K562 (cell line): ENCODE data around the gene USP15. TPM values are rescaled to one million over a fixed set of nuclear protein-coding genes. Genes with fewer than 3 reads are reported as not detected.

ENCODE experiments used
- DDX20 ChIP-seq: fragments of 450-650 bp; IDR thresholded peaks from 2 replicates; pipeline ENCODE4 v1.6.1; 2016; ENCODE audit warnings: missing genetic modification characterization, low read depth, mild to moderate bottlenecking, missing compliant biosample characterization, moderate library complexity
- E2F1 ChIP-seq: sonication (generic); formaldehyde crosslinking; IDR thresholded peaks from 2 replicates; pipeline ENCODE4 v1.8.1; 2023; ENCODE audit warnings: mild to moderate bottlenecking, missing genetic modification reagents, moderate library complexity
- E2F3 ChIP-seq: fragments of 250-450 bp; sonication (Bioruptor Pico); IDR thresholded peaks from 2 replicates; pipeline ENCODE4 v1.4.0; 2020; ENCODE audit warnings: mild to moderate bottlenecking
- EP400 ChIP-seq: fragments of 450-650 bp; IDR thresholded peaks from 2 replicates; pipeline ENCODE4 v1.6.1; 2017; ENCODE audit warnings: antibody characterized with exemption, mild to moderate bottlenecking, moderate library complexity
- HDAC1 ChIP-seq, 2 experiments: fragments of 450-650 bp; IDR thresholded peaks; 2 replicates each; pipeline ENCODE4 v1.6.1; 2016 to 2017; ENCODE audit warnings: inconsistent platforms in 1 of 2, mild to moderate bottlenecking in 1 of 2, moderate library complexity in 1 of 2
- HIVEP1 ChIP-seq: fragments of 250-450 bp; sonication (Bioruptor Pico); IDR thresholded peaks from 2 replicates; pipeline ENCODE4 v1.4.0; 2020; ENCODE audit warnings: mild to moderate bottlenecking
- HNRNPK ChIP-seq: fragments of 200-400 bp; formaldehyde crosslinking; IDR thresholded peaks from one replicate; pipeline ENCODE4 v1.6.1; 2018; ENCODE audit warnings: mild to moderate bottlenecking, low read depth, low read length; ENCODE audit not compliant: poor library complexity, severe bottlenecking
- MIER1 ChIP-seq: fragments of 450-650 bp; IDR thresholded peaks from 2 replicates; pipeline ENCODE4 v1.6.1; 2016; ENCODE audit warnings: antibody characterized with exemption, mild to moderate bottlenecking, low read depth
- PHF21A ChIP-seq: fragments of 450-650 bp; IDR thresholded peaks from 2 replicates; pipeline ENCODE4 v1.6.1; 2017; ENCODE audit warnings: low read depth, borderline replicate concordance
- RAD21 ChIP-seq, 2 experiments: fragments of 250-450 bp in 1 of 2; fragments of 450-650 bp in 1 of 2; sonication (Bioruptor Pico) in 1 of 2; formaldehyde crosslinking in 1 of 2; IDR thresholded peaks in 1 of 2; conservative IDR thresholded peaks in 1 of 2; 2 replicates each; pipeline versions ENCODE4 v1.4.0 to v1.8.0; 2020 to 2022; ENCODE audit warnings: mild to moderate bottlenecking in 2 of 2, moderate library complexity in 1 of 2
- SIRT6 ChIP-seq: IDR thresholded peaks from one replicate; pipeline ENCODE4 v1.6.1; 2012; ENCODE audit warnings: low read depth, mild to moderate bottlenecking, control low read depth, inconsistent platforms, low read length, moderate library complexity
- SMARCA5 ChIP-seq: fragments of 450-650 bp; IDR thresholded peaks from 2 replicates; pipeline ENCODE4 v1.6.1; 2016
- SPI1 ChIP-seq: IDR thresholded peaks from 2 replicates; pipeline ENCODE4 v1.6.1; 2011; ENCODE audit warnings: low read depth, low read length, control low read depth, borderline replicate concordance
- SRF ChIP-seq, 2 experiments: fragments of 250-450, 450-650 bp in 1 of 2; sonication (Bioruptor Pico) in 1 of 2; sonication (generic) in 1 of 2; formaldehyde crosslinking; IDR thresholded peaks; 2 replicates each; pipeline versions ENCODE4 v1.5.0 to v1.5.1; 2020 to 2022; ENCODE audit warnings: mild to moderate bottlenecking in 1 of 2, missing genetic modification reagents in 1 of 2
- TAF7 ChIP-seq: fragments of 450-650 bp; IDR thresholded peaks from 2 replicates; pipeline ENCODE4 v1.6.1; 2016; ENCODE audit warnings: missing genetic modification characterization, missing compliant biosample characterization
- TCF3 ChIP-seq: sonication (generic); formaldehyde crosslinking; IDR thresholded peaks from 2 replicates; pipeline ENCODE4 v1.4.0; 2020; ENCODE audit warnings: mild to moderate bottlenecking, missing genetic modification reagents
- TEAD4 ChIP-seq, 2 experiments: sonication (generic) in 1 of 2; formaldehyde crosslinking in 1 of 2; IDR thresholded peaks; 2 replicates each; pipeline versions ENCODE4 v1.6.1 to v1.8.0; 2012 to 2022; ENCODE audit warnings: borderline replicate concordance in 1 of 2, inconsistent platforms in 1 of 2, low read length in 1 of 2, mild to moderate bottlenecking in 1 of 2, missing genetic modification reagents in 1 of 2
- TGIF2 ChIP-seq: sonication (generic); formaldehyde crosslinking; IDR thresholded peaks from 2 replicates; pipeline ENCODE4 v1.8.1; 2022; ENCODE audit warnings: mild to moderate bottlenecking, missing genetic modification reagents, moderate library complexity
- ZBTB1 ChIP-seq: sonication (generic); formaldehyde crosslinking; IDR thresholded peaks from 2 replicates; pipeline ENCODE4 v1.8.1; 2023; ENCODE audit warnings: missing genetic modification reagents, low read depth, mild to moderate bottlenecking, borderline replicate concordance
- ZNF121 ChIP-seq: sonication (generic); formaldehyde crosslinking; conservative IDR thresholded peaks from 2 replicates; pipeline ENCODE4 v1.8.0; 2022; ENCODE audit warnings: missing genetic modification reagents
- ZNF224 ChIP-seq: sonication (generic); formaldehyde crosslinking; IDR thresholded peaks from 2 replicates; pipeline ENCODE4 v1.8.0; 2022; ENCODE audit warnings: mild to moderate bottlenecking, missing genetic modification reagents
- ZZZ3 ChIP-seq: fragments of 450-650 bp; IDR thresholded peaks from 2 replicates; pipeline ENCODE4 v1.6.1; 2016; ENCODE audit warnings: antibody characterized with exemption, mild to moderate bottlenecking, moderate library complexity
- polyA plus RNA-seq, 8 experiments: library from polyadenylated mRNA; depleted of rRNA in 4 of 8; stranded (reverse) in 5 of 8; unstranded in 3 of 8; fragments of >200 nt; fragmentation: Nextera tagmentation in 2 of 8; fragmentation: Illumina TruSeq in 1 of 8; extraction: Ambion mirVana in 2 of 8; extraction: Trizol in 1 of 8; gene quantifications; 2 replicates each; pipeline versions ENCODE4 v1.2.1 to v1.2.3, GENCODE V29; 2011 to 2014; ENCODE audit warnings: inconsistent platforms in 1 of 8, missing spikeins in 1 of 8
- total RNA-seq, 7 experiments: library from RNA; depleted of rRNA in 6 of 7; stranded (reverse); fragments of >200 nt in 6 of 7; fragmentation: Illumina TruSeq in 2 of 7; extraction: Trizol in 2 of 7; gene quantifications; 2 replicates each; pipeline versions ENCODE4 v1.2.1 to v1.2.3, GENCODE V29; 2011 to 2021; ENCODE audit warnings: low replicate concordance in 1 of 7
- TF ChIP-seq, protein P1 (sequence below): sonication (generic); formaldehyde crosslinking; IDR thresholded peaks from 2 replicates; pipeline ENCODE4 v1.8.1; 2023; ENCODE audit warnings: mild to moderate bottlenecking, missing genetic modification reagents
- TF ChIP-seq, protein P2 (sequence below): fragments of 250-450 bp; sonication (Bioruptor Pico); IDR thresholded peaks from 2 replicates; pipeline ENCODE4 v1.4.0; 2020; ENCODE audit warnings: mild to moderate bottlenecking, moderate library complexity, borderline replicate concordance
- TF ChIP-seq, protein P3 (sequence below), 2 experiments: fragments of 450-650 bp in 1 of 2; sonication (generic) in 1 of 2; formaldehyde crosslinking; conservative IDR thresholded peaks; 2 replicates each; pipeline versions ENCODE4 v1.4.0 to v1.8.1; 2020 to 2022; ENCODE audit warnings: mild to moderate bottlenecking in 1 of 2, missing genetic modification reagents in 1 of 2

USP15 gene
- total and polyA plus RNA-seq, 9 of the 15 experiments (the other 6 are each of a cell fraction or from before 2014, with no cell fraction given): 140 to 272 (median 182) TPM

DNA sequence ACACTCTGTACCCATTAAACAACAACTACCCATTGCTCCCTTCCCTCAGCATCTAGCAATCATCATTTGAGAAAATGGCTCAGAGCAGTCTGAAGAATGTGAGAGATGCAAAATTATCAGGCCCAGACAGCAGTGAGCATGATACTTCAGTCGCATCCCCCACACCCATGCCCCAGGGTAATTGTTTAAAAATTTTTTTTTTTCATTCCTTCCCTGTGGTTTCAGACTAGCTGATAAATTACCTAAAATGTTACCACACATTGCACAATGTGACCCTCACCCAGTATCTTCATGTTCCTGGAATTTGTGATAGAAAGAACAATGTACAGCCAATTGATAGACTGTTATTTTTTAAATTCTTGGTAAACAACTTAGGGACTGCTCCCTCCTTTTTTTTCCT is 11.3 kb upstream of the USP15 start (continued):
- TF ChIP-seq RAD21 (CRISPR knock-in tag; conservative IDR thresholded peaks at IDR 0.05 in 1 of 2, IDR thresholded peaks at IDR 0.05 in 1 of 2): no peak
- no peak for TF ChIP-seq E2F1
- TF ChIP-seq SRF (CRISPR knock-in tag; IDR thresholded peaks at IDR 0.05): no peak
- TF ChIP-seq SMARCA5: no peak
- no peak for TF ChIP-seq DDX20 (tag)
- TF ChIP-seq PHF21A: no peak
- TF ChIP-seq TGIF2: no peak
- TF ChIP-seq, protein P1, sequence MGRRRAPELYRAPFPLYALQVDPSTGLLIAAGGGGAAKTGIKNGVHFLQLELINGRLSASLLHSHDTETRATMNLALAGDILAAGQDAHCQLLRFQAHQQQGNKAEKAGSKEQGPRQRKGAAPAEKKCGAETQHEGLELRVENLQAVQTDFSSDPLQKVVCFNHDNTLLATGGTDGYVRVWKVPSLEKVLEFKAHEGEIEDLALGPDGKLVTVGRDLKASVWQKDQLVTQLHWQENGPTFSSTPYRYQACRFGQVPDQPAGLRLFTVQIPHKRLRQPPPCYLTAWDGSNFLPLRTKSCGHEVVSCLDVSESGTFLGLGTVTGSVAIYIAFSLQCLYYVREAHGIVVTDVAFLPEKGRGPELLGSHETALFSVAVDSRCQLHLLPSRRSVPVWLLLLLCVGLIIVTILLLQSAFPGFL (CRISPR knock-in tag): no peak
- TF ChIP-seq TCF3 (CRISPR knock-in tag): peak; percentile 87
- TF ChIP-seq MIER1: no peak
- TF ChIP-seq E2F3 (CRISPR knock-in tag): no peak
- TF ChIP-seq ZNF121 (CRISPR knock-in tag): no peak
- no peak for TF ChIP-seq HIVEP1 (CRISPR knock-in tag)
- TF ChIP-seq SIRT6: no peak
- TF ChIP-seq HNRNPK: no peak
- TF ChIP-seq HDAC1 (IDR thresholded peaks at IDR 0.05): peak in 1 of 2 experiments; percentile 56; a peak in 3 of 4 replicates
- no peak for TF ChIP-seq TAF7 (tag)
- TF ChIP-seq SPI1: no peak
- no peak for TF ChIP-seq ZBTB1
- TF ChIP-seq TEAD4 (IDR thresholded peaks at IDR 0.05; ENCODE audit: low read length): peak; percentile 95
- TF ChIP-seq TEAD4 (CRISPR knock-in tag; IDR thresholded peaks at IDR 0.05; ENCODE audit: borderline replicate concordance): no peak
- no peak for TF ChIP-seq ZNF224
- TF ChIP-seq ZZZ3: no peak
- peak; percentile 41 for TF ChIP-seq EP400
- TF ChIP-seq, protein P2, sequence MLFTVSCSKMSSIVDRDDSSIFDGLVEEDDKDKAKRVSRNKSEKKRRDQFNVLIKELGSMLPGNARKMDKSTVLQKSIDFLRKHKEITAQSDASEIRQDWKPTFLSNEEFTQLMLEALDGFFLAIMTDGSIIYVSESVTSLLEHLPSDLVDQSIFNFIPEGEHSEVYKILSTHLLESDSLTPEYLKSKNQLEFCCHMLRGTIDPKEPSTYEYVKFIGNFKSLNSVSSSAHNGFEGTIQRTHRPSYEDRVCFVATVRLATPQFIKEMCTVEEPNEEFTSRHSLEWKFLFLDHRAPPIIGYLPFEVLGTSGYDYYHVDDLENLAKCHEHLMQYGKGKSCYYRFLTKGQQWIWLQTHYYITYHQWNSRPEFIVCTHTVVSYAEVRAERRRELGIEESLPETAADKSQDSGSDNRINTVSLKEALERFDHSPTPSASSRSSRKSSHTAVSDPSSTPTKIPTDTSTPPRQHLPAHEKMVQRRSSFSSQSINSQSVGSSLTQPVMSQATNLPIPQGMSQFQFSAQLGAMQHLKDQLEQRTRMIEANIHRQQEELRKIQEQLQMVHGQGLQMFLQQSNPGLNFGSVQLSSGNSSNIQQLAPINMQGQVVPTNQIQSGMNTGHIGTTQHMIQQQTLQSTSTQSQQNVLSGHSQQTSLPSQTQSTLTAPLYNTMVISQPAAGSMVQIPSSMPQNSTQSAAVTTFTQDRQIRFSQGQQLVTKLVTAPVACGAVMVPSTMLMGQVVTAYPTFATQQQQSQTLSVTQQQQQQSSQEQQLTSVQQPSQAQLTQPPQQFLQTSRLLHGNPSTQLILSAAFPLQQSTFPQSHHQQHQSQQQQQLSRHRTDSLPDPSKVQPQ (CRISPR knock-in tag): no peak
- TF ChIP-seq, protein P3, sequence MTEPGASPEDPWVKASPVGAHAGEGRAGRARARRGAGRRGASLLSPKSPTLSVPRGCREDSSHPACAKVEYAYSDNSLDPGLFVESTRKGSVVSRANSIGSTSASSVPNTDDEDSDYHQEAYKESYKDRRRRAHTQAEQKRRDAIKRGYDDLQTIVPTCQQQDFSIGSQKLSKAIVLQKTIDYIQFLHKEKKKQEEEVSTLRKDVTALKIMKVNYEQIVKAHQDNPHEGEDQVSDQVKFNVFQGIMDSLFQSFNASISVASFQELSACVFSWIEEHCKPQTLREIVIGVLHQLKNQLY (CRISPR knock-in tag; conservative IDR thresholded peaks at IDR 0.05): no peak
